GM18507 (cell line): ENCODE data around the gene AHI1.
A peak's percentile ranks its signal among the peaks of the same experiment; 100 is the strongest.

Experiments
- DNase-seq: peaks from one replicate; pipeline ENCODE4 v3.0.0; 2011; ENCODE audit warnings: low read depth; ENCODE audit not compliant: insufficient read length; ENCODE audit errors: extremely low spot score
- FAIRE-seq: peaks from 2 replicates; lab custom pipeline; 2011; peaks lifted over from hg19 to GRCh38; lab: Jason Lieb, UNC

The AHI1 gene

GRCh38 chr6:135465903-135466302, 31.6 kb downstream of the AHI1 start:
- no peak for DNase-seq
- FAIRE-seq = no peak

- FAIRE-seq (no peak), DNase-seq (no peak)
These were observed 32.2 kb downstream of the AHI1 start for GRCh38 chr6:135465307-135465706.

- DNase-seq (no peak), FAIRE-seq (peak; percentile 35)
These were observed 32.9 kb downstream of the AHI1 start for GRCh38 chr6:135464634-135465033.

- FAIRE-seq (no peak), DNase-seq (no peak)
These were observed 36.3 kb downstream of the AHI1 start for GRCh38 chr6:135461208-135461607.

- DNase-seq (no peak), FAIRE-seq (no peak)
These were observed 39.5 kb downstream of the AHI1 start for GRCh38 chr6:135458051-135458450.

GRCh38 chr6:135451617-135452190, 45.8 kb downstream of the AHI1 start:
- FAIRE-seq (peak; percentile 90), DNase-seq (no peak)

- DNase-seq (no peak), FAIRE-seq (peak; percentile 21)
These were observed 48.3 kb downstream of the AHI1 start for GRCh38 chr6:135449246-135449645.

GRCh38 chr6:135440087-135440792, 57.3 kb downstream of the AHI1 start:
- FAIRE-seq (no peak), DNase-seq (no peak)

- FAIRE-seq = no peak
These were observed 58.0 kb downstream of the AHI1 start for GRCh38 chr6:135439549-135439948.

GRCh38 chr6:135438907-135439535, 58.5 kb downstream of the AHI1 start:
- FAIRE-seq = peak; percentile 88
- no peak for DNase-seq

More at GRCh38 chr6:135439549-135439948, 58.0 kb downstream of the AHI1 start:
- no peak for DNase-seq

- no peak for DNase-seq
- FAIRE-seq = no peak
These were observed 62.5 kb downstream of the AHI1 start for GRCh38 chr6:135434991-135435390.

GRCh38 chr6:135434095-135434494, 63.4 kb downstream of the AHI1 start:
- DNase-seq (no peak), FAIRE-seq (peak; percentile 9)

GRCh38 chr6:135428078-135428477, 69.5 kb downstream of the AHI1 start:
- FAIRE-seq (no peak), DNase-seq (no peak)

- FAIRE-seq (no peak), DNase-seq (no peak)
These were observed 70.7 kb downstream of the AHI1 start for GRCh38 chr6:135426833-135427232.

GRCh38 chr6:135424385-135424784, 73.2 kb downstream of the AHI1 start:
- FAIRE-seq (peak; percentile 15), DNase-seq (no peak)

- DNase-seq = peak; percentile 8
- FAIRE-seq = peak; percentile 95
These were observed 73.9 kb downstream of the AHI1 start for GRCh38 chr6:135423649-135424128.

- FAIRE-seq (no peak), DNase-seq (no peak)
These were observed 78.4 kb downstream of the AHI1 start for GRCh38 chr6:135419162-135419561.

- no peak for FAIRE-seq
These were observed 79.3 kb downstream of the AHI1 start for GRCh38 chr6:135418040-135418760.

GRCh38 chr6:135412761-135413160, 84.8 kb downstream of the AHI1 start:
- no peak for DNase-seq
- no peak for FAIRE-seq

More at GRCh38 chr6:135418040-135418760, 79.3 kb downstream of the AHI1 start:
- DNase-seq = no peak

GRCh38 chr6:135411849-135412248, 85.7 kb downstream of the AHI1 start:
- FAIRE-seq (no peak), DNase-seq (no peak)
